GM19372 (cell line): ENCODE measurements around the gene RPTOR.
"Not testable (repeated sequence)": the region's sequence is repeated elsewhere in the genome, so short reads cannot be mapped to it uniquely, and the experiment has no call there.

ENCODE experiments used
- ATAC-seq: cut with Tn5 transposase; IDR thresholded peaks from one replicate; pipeline ENCODE4 v1.9.1; 2021; ENCODE audit warnings: mild to moderate bottlenecking, low read depth, moderate library complexity; ENCODE audit not compliant: unreplicated experiment

RPTOR gene

DNA sequence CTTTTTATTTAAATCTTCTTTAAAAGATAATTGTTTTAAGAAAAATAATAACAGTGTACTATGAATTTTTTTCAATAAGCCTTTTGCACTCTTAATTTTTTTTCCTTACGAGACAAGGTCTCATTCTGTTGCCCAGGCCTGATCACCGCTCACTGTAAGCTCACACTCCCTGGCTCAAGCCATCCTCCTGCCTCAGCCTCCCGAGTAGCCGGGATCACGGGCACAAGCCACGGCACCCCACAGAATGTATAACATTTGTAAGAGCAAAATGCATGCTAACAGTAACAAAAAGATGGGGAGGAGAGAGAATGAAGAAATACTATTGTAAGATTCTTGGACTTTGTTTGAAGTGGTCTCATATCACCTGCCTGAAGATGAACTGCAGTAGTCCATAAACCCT is 320.1 kb downstream of the RPTOR start:
- no peak for ATAC-seq

DNA sequence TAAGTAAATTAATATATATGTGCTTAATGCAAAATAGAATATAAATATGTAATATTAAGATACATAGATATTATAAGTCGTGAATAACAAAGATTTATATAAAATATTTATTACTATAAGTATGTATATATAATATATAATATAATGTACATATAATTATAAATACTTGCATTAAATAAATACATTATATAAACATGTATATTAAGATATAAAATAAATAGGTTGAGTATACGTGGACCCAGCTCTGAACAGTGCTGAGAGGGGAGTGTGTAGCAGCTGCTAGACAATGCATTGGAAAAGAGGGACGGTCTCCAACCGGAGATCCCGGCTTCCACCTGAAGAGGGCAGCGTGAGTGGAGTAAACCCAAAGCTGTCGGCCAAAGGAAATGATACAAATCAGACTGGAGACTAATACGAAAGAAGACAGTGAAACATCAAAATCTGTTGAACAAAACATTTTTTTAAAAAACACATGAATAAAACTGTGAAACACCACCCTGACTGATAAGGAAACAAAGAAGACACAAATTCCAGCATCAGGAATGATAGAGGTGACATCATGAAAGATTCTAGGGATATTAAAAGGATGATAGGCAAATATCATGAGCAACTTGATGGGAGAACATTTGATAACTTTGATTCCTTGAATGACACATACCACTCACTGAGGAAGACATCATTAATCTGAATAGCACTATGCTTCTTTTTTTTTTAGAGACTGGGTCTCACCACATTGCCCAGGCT is 321.6 kb downstream of the RPTOR start:
- ATAC-seq: no peak

DNA sequence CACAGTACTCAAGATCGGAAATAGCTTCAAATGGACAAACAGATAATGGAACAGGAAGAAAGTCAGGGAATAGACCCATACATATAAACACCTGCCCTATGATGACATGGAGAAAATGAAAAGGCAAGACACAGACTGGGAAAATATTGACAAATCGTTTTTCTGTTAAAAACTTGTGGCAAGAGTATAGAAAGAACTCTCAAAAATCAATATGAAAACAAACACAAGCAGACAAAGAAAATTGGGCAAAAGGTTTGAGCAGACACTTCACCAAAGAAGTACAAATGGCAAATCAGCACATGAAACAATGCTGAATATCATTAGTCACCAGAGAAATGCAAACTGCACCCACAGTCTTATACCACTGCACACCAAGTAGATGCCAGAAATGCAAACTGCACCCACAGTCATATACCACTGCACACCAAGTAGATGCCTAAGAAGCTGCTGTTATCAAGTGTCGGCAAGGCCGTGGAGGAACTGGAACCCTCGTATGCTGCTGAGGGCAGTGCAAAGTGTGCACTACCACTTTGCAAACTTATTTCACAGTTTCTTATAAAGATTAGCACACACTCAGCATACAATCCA is 323.5 kb downstream of the RPTOR start:
- ATAC-seq: no peak

DNA sequence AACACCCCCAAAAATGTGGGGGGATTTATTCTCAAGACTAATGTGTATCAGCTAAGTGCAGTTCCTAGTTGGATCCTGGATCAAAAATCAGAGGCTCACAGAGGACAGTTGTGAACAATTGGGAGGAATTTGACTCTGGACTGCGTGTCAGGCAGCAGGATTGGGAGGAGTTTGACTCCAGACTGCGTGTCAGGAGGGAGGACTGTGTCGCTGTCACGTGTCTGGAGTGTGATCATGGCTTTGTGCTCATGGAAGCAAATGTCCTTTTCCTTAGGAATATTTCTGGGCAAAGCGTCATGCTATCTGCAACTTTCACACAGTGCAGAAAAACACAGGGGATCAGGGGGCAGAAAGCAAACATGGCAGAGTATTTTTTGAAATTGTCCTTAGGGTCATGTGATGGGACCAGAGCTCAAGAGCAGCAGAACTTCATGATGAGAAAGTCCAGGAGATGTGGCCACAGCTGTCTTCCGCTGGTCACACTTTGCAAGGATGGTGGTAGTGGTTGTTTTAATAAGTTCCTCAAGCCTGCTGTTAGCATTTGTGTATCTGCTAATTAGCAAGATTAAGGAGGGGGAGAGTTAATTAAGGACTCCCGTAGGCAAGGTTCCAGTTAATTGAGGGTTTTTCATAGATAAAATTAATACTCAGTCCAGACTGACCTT is 325.0 kb downstream of the RPTOR start:
- ATAC-seq: no peak

DNA sequence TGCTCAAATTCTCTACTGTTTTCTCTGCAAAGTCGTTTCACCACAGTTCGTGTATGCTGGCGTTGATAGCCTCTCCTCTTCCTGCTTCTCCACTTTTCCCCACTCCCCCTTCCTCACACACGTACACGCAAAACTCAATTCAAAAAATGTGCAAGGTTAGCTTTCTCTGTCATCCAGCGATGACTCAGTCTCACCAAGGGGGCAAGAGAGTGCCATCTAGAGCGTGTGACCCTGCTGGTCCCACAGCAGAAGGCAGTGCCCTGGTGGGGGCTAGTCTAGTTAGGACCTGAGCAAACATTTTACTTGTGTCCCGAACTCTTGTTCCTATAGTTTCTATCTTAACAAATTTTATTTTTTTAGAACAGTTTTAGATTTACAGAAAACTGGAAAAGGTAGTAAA is 325.8 kb downstream of the RPTOR start:
- no peak for ATAC-seq

DNA sequence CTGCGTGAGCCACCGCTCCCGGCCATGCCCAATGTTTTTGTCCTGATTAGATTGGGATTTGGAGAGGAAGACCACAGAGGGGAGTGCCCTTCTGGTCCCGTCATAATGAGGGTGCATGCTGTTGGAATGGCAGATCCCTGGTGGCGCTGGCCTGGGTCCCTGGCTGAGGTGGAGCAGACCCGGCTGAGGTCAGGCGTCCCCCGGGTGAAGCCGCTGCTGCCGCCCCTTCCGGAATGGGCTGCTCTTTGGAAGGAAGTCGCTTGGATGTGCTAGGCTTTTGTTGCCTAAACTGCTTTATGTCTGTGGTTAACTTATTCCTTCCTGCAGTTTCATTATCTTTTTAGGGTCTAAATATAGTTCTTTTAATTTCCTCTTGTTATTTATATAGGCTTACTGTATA is 326.7 kb downstream of the RPTOR start:
- no peak for ATAC-seq

DNA sequence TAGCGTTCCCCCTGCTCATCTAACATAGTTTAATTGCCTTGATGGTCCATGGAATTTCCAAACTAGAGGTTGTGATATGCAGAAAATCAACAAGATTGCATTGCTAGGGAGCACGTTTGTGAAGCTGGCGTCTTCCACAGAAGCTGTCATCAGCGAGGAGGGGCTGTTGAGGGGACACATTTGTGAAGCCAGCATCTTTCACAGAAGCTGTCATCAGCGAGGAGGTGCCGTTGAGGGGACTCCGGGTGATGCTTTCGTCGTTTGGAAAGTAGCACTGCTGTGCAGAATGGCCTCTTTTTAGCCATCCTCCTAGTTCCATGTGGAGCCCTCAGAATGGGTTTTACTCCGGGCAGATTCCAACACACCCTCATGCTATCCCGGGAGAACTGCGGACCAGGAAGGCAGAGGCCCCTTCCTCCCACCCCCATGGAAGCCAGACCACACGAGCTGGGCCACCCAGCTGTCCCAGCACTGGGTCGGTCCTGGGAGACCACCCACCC is 327.4 kb downstream of the RPTOR start:
- ATAC-seq: no peak

DNA sequence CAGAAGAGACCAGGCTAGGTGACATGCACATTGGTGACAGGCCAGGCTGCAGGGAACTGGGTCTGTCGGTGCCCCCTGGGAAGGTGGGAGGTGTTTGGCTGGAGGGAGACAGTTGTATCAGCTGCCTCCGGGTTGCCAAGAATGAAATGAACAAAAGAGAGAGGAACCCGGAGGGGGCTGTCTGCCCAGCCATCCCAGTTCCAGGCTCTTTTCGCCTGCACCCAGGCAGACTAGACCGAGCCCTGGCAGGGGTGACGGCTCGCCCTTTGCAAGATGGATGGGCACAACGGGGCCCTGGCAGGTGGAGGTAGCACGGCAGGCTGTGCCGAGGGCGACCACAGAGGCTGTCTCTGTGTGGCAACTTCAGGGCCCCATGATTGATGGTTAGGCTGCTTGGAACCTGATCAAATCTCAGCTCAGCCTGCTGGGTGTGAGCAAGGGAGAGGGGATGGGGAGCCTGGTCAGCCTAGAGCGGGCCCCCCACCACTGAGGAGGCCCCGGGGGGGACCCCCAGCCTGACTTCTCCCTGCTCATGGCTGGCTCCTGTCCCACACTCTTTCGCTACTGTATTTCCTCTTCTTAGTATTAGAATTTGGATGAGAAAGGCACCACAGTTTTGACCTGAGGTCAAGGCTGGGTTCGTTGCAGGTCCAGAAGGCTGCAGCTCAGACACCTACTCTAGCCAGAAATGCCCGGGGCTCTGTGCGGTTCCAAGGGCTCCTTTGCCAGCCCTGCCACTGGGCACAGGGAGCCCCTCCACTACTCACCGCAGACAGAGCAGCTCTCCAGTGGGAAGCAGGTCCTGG is 328.1 kb downstream of the RPTOR start:
- no peak for ATAC-seq

DNA sequence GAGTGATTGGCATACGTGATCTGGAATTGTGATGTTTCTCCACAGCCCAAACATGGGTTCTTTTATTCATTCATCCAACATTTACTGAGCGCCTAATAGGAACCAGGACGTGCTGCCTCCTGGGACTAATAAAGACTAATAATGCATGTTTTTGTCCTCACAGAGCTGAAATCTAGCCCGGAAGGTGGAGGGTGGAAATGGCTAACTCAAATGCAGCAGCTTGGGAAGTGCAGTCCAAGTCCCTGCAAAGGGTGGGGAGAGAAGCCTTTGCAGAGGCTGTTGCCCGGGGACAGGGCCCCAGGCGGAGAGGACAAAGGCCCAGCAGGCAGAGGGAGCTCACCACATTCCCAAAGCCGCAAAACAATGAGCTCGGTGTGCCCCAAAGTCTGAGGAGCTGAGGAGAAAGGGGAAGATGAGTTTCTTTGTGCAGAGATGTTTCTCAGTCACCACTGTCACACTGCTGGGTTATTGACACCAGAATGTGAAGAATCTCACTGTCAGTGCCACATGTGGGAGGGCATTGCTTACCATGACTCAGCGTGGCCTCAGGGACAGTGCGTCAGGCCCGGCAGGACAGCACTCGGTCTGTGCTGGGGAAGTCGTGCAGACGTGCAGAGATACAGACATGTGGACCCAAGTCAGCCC is 328.8 kb downstream of the RPTOR start:
- no peak for ATAC-seq

DNA sequence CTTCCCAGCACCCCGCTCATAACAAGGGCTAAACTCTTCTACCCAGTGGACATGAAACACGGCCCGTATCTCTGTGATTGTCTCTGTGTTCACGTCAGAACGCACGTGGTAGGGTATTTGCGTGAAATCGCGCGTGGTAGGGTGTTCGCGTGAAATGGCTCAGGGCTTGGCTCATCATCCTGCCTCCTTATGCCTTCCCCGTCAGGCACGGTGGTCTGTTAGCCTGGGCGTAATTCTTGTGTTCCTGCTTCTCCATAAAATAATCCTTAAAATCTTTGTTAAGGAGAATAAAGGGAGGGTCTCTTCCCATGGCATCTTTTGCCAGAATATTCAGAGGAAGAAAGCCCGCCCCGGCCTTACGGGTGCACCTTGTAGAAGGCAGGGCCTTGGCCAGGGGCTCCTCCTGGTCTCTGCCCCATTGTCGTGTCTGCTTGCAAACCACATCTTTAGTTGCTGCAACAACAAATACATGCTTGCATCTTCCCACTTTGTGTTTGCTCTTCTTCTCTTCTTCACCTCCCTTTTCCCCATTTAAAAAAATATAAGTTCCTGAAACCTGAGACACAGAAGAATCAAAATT is 330.3 kb downstream of the RPTOR start:
- ATAC-seq: no peak

DNA sequence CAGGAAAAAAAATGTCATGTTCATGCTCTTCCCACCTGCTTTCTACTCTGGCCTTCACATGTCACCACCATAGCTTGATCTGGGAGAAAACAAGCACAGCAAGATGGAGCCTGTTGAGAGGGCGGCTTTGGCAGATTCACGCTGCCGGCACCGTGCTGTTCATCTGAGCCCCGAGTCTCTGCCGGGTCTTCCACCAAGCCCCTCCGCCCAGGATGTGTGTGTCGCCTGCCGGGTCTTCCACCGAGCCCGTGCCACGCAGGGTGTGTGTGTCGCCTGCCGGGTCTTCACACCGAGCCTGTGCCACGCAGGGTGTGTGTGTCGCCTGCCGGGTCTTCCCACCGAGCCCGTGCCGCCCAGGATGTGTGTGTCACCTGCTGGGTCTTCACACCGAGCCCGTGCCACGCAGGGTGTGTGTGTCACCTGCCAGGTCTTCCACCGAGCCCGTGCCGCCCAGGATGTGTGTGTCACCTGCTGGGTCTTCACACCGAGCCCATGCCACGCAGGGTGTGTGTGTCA is 330.9 kb downstream of the RPTOR start:
- not testable (repeated sequence) for ATAC-seq

DNA sequence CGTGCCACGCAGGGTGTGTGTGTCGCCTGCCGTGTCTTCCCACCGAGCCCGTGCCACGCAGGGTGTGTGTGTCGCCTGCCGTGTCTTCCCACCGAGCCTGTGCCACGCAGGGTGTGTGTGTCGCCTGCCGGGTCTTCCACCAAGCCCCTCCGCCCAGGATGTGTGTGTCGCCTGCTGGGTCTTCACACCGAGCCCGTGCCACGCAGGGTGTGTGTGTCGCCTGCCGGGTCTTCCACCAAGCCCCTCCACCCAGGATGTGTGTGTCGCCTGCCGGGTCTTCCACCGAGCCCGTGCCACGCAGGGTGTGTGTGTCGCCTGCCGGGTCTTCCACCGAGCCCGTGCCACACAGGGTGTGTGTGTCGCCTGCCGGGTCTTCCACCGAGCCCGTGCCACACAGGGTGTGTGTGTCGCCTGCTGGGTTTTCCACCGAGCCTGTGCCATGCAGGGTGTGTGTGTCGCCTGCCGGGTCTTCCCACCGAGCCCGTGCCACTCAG is 331.9 kb downstream of the RPTOR start:
- not testable (repeated sequence) for ATAC-seq

DNA sequence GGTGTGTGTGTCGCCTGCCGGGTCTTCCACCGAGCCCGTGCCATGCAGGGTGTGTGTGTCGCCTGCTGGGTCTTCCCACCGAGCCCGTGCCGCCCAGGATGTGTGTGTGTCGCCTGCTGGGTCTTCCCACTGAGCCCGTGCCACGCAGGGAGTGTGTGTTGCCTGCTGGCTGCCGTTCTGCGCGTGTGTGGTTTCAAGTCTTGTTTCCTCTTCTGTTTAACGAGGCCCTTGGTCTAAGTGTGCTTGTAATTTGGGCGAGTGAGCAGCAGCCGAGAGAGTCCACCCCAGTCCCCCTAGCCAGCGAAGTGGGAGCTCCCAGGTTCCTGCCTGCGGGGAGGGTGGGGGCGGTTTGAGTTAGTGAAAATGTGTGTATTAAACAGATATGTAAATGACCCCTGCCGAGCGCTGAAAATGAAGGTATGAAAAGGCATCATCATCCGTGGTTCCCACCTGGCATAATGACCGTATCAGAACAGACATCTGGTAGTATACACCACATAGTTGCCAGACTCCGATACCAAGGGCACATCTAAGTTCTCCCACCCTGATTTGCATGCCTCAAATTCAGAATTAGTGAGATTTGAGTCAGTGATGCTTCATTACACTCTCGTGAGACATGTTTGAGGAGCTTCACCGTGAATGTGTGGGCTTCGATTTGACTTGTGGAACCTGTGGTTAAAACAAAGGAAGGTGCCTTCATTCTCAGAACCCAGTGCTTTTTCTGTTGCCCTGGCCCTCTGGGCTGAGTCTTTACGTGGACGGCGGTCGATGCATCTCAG is 332.5 kb downstream of the RPTOR start:
- peak; percentile 83 for ATAC-seq

DNA sequence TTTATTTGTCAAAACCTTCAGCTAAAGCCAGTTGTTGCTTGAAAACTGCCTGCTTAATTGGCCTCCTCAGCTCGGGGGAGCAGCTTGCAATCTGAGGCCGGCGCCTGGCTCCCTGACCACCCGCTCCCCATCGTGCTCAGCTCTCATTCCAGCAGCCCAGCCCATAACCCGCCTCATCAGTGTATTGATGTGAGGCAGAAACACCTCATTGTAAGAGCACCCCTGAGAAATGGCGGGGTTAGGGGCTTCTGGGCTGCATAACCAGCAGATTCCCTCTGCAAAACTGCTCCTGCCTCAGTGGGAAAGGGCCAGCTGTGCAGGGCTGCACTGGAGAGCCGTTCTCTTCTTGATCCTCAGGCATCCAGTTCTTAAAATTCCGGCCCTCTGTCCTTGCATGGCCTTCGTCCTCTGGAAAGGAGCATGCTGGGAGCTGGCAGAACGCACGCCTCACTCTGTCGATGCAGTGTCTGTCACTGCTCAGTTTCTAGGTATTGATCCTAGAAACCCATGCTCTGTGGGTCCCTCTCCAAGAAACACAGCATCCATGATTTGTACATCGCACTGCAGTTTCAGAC is 333.2 kb downstream of the RPTOR start:
- peak; percentile 26 for ATAC-seq

DNA sequence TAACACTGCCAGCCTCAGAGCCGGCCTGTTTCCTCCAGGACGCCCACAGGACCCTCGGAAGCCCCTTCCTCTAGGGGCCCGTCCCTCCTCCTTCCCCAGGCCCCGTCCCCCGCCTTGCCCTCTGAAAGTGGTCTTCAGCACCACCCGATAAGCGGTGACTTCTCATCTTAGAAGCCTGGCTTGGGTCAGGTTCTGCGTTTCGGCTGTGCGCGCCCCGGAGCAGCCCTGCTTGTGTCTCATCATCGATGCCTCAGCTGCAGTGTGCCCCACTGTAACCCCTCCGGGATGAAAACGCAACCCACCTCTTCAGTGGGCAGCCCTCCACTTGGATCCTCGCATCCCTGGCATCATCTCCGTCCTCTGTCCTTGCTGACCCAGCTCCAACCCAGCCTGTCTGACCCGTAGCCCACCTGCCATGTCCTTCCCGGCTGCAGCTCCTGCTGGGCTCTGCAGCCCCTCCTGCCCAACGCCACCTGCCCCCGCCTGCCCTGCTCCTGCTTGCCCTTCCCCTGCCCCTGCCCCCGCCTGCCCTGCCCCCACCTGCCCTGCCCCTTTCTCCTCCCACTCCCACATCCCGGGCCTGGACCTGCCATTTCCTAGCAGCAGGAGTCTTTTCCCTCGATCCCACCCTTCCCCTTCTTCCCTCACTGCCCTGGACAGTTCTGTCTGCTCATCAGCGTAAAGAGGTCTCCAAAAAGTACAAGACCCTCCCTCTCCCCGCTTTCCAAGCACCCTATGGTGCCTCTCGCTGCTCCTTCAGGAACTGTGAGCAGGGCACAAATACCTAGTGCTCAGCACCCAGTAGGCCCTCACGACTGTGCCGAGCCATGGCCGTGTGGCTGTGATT is 334.5 kb downstream of the RPTOR start:
- ATAC-seq: no peak

DNA sequence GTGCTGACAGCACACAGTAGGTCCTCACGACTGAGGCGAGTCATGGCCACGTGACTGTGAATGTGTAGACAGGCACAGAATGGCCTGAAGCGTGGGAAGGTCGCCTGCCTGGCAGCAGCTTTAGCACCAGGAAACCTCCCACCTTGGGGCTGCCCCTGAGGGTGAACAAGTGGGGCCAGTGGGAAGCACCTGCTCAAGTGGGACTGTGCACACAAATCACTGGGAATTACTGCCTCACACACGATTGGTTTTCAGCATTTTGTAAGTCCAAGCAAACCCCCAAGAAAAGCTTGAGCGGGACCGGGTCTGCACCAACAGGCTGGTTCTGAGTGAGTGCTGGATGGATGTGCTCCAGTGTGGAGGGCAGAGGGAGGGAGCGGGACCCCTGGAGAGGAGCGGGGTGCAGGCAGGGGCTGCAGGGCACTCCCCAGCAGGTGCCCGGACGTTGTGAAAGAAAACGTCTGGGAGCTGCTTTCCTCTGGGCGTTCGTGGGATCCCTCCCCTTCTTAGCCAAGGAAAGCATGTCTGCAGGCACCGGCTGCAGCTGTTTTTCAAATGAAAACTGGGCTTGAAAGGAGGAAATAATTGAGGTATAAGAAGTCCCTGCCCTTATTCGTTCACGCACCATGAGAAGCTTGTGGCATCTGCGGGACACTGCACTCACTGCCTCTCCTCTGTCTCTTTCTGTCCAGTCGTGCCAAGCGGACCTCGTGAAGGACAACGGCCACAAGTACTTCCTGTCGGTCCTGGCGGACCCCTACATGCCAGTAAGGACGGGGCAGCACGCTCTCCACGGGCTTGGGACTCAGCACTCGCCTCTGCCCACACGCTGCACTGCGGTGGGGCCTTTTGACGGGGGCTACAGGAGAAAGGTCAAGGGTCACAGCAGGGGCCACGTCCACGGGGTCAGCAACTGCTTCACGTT is 335.3 kb downstream of the RPTOR start:
- ATAC-seq: no peak

DNA sequence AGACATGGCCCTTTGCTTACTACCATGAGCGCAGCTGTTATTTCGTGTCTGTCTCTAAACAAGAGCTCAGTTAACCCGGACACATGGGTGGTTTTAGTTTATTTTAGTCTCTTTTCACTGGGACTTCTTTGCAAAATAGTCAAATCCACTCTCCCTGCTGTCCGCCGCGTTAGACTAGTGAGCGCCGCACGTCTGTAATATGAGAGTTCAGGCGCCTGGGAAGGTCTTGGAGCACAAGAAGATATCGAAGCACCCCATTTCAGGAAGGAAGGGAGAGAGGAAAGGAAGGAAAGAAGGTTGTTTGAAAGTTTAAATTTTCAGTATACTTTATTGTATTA is 336.0 kb downstream of the RPTOR start:
- no peak for ATAC-seq
